ENCODE results near the gene WFDC8. TPM values are rescaled to one million over a fixed set of nuclear protein-coding genes. Genes with fewer than 3 reads are reported as not detected.
A peak's percentile ranks its signal among the peaks of the same experiment; 100 is the strongest.

Gene WFDC8
- total RNA-seq (not detected), polyA plus RNA-seq (not detected)

DNA sequence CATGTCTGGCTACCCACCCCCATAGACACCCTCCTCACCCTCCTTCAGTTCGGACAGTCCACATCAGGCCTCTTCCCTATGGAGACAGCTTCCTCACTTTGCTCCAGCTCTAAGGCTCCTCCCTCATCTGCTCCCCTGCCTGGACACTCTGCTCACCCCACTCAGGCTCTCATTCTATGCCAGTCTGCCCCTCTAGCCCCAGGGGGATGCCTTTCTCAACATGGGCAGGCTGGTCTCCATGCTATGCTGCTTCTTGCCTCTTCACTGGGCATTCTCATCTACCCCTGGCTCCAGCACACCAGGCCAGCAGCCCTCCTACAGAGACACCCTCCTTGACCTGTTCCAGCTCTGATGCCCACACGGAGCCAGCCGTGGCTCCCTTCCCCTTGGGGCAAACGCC lies at the start of gene WFDC8:
TSS of gene WFDC8 (minus strand) at position 101 of the 400 bp plus-strand sequence. CDS start at position 64, 37 bp downstream.
- no peaks in the 10 kb centered on the region for H3K9me3 Mint-ChIP-seq
- DNase-seq, result no peak
- no peaks in the 10 kb centered on the region for H3K36me3 Mint-ChIP-seq
- H3K27ac Mint-ChIP-seq, result no peak within 1 kb of the TSS
- peaks cover 12% of the 10 kb centered on the region for H3K27me3 ChIP-seq (ENCODE audit: control insufficient read depth, insufficient read depth, low read length)
- H3K36me3 ChIP-seq (ENCODE audit: control insufficient read depth, insufficient read depth, low read length), result no peaks in the 10 kb centered on the region
- H3K27ac ChIP-seq (ENCODE audit: insufficient read depth, low read length, poor library complexity, severe bottlenecking), result no peak within 1 kb of the TSS
- H3K27me3 Mint-ChIP-seq, result peaks cover 40% of the 10 kb centered on the region
- H3K9me3 ChIP-seq (ENCODE audit: control insufficient read depth in 2 of 2, low read length in 2 of 2), result no peaks in the 10 kb centered on the region
- H3K4me3 Mint-ChIP-seq, result no peak within 1 kb of the TSS
- no peaks in the 10 kb centered on the region for H3K4me1 Mint-ChIP-seq
- no peaks in the 10 kb centered on the region for H3K4me1 ChIP-seq (ENCODE audit: control insufficient read depth, insufficient read depth, low read length, poor library complexity, severe bottlenecking)
- no peak within 1 kb of the TSS for H3K4me3 ChIP-seq (ENCODE audit: low read depth, low read length)
- ATAC-seq (ENCODE audit: low read depth in 2 of 2), result no peak

DNA sequence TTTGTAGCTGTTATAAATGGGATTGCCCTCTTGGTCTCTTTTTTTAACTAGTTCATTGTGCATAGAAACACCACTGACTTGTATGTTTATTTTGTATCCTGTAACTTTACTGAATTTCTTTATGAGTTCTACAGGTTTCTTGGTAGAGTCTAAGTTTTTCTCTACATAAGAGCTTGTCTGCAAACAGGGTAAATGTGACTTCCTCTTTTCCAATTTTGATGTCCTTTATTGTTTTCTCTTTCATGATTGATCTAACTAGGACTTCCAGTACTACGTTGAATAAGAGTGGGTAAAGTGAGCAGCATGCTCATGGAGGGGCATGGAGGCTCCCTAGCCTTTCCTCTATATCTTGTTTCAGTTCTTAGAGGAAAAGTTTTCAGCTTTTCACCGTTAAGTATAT lies 47.5 kb upstream of the WFDC8 start:
- ATAC-seq (ENCODE audit: low read depth in 2 of 2) (no peak), DNase-seq (no peak)
- Histone ChIP-seq H3K4me1 (ENCODE audit: control insufficient read depth, insufficient read depth, low read length, poor library complexity, severe bottlenecking) (no peaks in the 10 kb centered on the region), H3K36me3 (ENCODE audit: control insufficient read depth, insufficient read depth, low read length) (no peaks in the 10 kb centered on the region), H3K4me3 (ENCODE audit: low read depth, low read length) (no peak overlapping the region), H3K27ac (ENCODE audit: insufficient read depth, low read length, poor library complexity, severe bottlenecking) (no peak overlapping the region), H3K9me3 (ENCODE audit: control insufficient read depth in 2 of 2, low read length in 2 of 2) (no peaks in the 10 kb centered on the region), H3K27me3 (ENCODE audit: control insufficient read depth, insufficient read depth, low read length) (peaks cover 15% of the 10 kb centered on the region)
- peaks cover 21% of the 10 kb centered on the region for H3K27me3 Mint-ChIP-seq
- H3K9me3 Mint-ChIP-seq, result peaks cover 0 to 8% (median 2%) of the 10 kb centered on the region in 7 donors
- no peak overlapping the region for H3K4me3 Mint-ChIP-seq
- H3K36me3 Mint-ChIP-seq, result no peaks in the 10 kb centered on the region
- no peak overlapping the region for H3K27ac Mint-ChIP-seq
- H3K4me1 Mint-ChIP-seq, result peaks cover 0 to 2% (median 0%) of the 10 kb centered on the region in 4 donors

DNA sequence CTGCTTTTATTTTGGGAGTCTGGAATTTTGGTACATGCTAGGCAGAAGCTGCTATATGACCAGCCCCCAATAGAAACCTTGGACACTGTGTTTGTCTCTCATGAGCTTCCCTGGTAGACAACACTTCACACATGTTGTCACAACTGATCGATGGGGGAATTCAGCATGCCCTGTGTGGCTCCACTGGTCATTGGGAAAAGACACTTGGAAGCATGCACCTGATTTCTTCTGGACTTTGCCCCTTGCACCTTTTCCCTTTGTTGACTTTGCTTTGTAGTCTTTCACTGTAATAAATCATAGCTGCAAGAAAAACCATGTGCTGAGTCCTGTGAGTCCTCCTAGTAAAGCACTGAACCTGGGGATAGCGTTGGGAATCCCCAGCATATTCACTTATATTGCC lies 42.5 kb upstream of the WFDC8 start:
- no peak overlapping the region for H3K4me3 Mint-ChIP-seq
- peaks cover 9% of the 10 kb centered on the region for H3K27me3 Mint-ChIP-seq
- peaks cover 0 to 8% (median 2%) of the 10 kb centered on the region in 7 donors for H3K9me3 Mint-ChIP-seq
- H3K4me3 ChIP-seq (ENCODE audit: low read depth, low read length), result no peak overlapping the region
- H3K9me3 ChIP-seq (ENCODE audit: control insufficient read depth in 2 of 2, low read length in 2 of 2), result no peaks in the 10 kb centered on the region
- H3K27me3 ChIP-seq (ENCODE audit: control insufficient read depth, insufficient read depth, low read length), result peaks cover 6% of the 10 kb centered on the region
- H3K4me1 ChIP-seq (ENCODE audit: control insufficient read depth, insufficient read depth, low read length, poor library complexity, severe bottlenecking), result no peaks in the 10 kb centered on the region
- no peaks in the 10 kb centered on the region for H3K4me1 Mint-ChIP-seq
- no peaks in the 10 kb centered on the region for H3K36me3 Mint-ChIP-seq
- DNase-seq (no peak), ATAC-seq (ENCODE audit: low read depth in 2 of 2) (no peak)
- H3K36me3 ChIP-seq (ENCODE audit: control insufficient read depth, insufficient read depth, low read length), result no peaks in the 10 kb centered on the region
- no peak overlapping the region for H3K27ac Mint-ChIP-seq
- no peak overlapping the region for H3K27ac ChIP-seq (ENCODE audit: insufficient read depth, low read length, poor library complexity, severe bottlenecking)

DNA sequence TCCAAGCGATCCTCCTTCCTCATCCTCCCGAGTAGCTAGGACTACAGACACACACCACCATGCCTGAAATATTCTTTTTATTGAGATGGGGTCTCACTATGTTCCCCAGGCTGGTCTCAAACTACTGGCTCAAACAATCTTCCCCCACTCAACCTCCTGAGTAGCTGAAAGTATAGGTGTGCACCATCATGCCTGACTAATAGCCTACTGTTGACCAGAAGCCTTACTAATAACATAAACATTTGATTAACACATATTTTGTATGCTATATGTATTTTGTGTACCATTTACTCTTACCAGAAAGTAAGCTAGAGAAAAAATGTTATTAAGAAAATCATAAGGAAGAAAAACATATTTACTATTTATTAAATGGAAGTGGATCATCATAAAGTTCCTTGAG lies 38.5 kb upstream of the WFDC8 start:
- no peaks in the 10 kb centered on the region for H3K9me3 Mint-ChIP-seq
- Histone ChIP-seq H3K36me3 (ENCODE audit: control insufficient read depth, insufficient read depth, low read length) (no peaks in the 10 kb centered on the region), H3K9me3 (ENCODE audit: control insufficient read depth in 2 of 2, low read length in 2 of 2) (no peaks in the 10 kb centered on the region), H3K27ac (ENCODE audit: insufficient read depth, low read length, poor library complexity, severe bottlenecking) (no peak overlapping the region), H3K4me1 (ENCODE audit: control insufficient read depth, insufficient read depth, low read length, poor library complexity, severe bottlenecking) (no peaks in the 10 kb centered on the region), H3K4me3 (ENCODE audit: low read depth, low read length) (no peak overlapping the region), H3K27me3 (ENCODE audit: control insufficient read depth, insufficient read depth, low read length) (peaks cover 3% of the 10 kb centered on the region)
- DNase-seq, result no peak
- no peak overlapping the region for H3K4me3 Mint-ChIP-seq
- no peaks in the 10 kb centered on the region for H3K36me3 Mint-ChIP-seq
- no peaks in the 10 kb centered on the region for H3K4me1 Mint-ChIP-seq
- ATAC-seq (ENCODE audit: low read depth in 2 of 2), result no peak
- H3K27ac Mint-ChIP-seq, result no peak overlapping the region
- H3K27me3 Mint-ChIP-seq, result no peaks in the 10 kb centered on the region

DNA sequence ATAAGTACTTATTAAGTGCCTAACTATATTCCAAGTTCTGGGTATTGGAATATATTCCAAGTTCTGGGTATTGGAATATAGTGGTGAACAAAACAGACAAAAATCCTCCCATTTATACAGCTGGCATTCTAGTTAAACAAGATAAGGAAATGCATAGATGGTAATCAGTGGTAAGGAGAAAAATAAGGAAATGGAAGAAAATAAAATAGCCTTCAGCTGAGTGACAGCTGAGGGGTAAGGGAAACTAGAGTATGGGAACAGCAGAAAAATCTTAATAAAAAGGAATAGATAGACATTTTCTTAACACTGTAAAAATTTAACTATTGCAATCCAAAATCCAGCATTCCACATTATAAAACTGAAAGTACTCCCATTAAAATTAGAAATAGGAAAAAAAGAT lies 33.2 kb upstream of the WFDC8 start:
- DNase-seq (no peak), ATAC-seq (ENCODE audit: low read depth in 2 of 2) (no peak)
- H3K9me3 ChIP-seq (ENCODE audit: control insufficient read depth in 2 of 2, low read length in 2 of 2), result peaks cover 0 to 3% of the 10 kb centered on the region in 2 experiments
- Mint-ChIP-seq H3K4me3 (no peak overlapping the region), H3K9me3 (peaks cover 0 to 9% (median 4%) of the 10 kb centered on the region in 7 donors), H3K27me3 (peaks cover 16% of the 10 kb centered on the region), H3K27ac (no peak overlapping the region), H3K4me1 (peaks cover 0 to 3% (median 0%) of the 10 kb centered on the region in 4 donors), H3K36me3 (peaks cover 4% of the 10 kb centered on the region)
- H3K27me3 ChIP-seq (ENCODE audit: control insufficient read depth, insufficient read depth, low read length), result peaks cover 5% of the 10 kb centered on the region
- H3K4me3 ChIP-seq (ENCODE audit: low read depth, low read length), result no peak overlapping the region
- H3K36me3 ChIP-seq (ENCODE audit: control insufficient read depth, insufficient read depth, low read length), result no peaks in the 10 kb centered on the region
- H3K4me1 ChIP-seq (ENCODE audit: control insufficient read depth, insufficient read depth, low read length, poor library complexity, severe bottlenecking), result no peaks in the 10 kb centered on the region
- H3K27ac ChIP-seq (ENCODE audit: insufficient read depth, low read length, poor library complexity, severe bottlenecking), result no peak overlapping the region

DNA sequence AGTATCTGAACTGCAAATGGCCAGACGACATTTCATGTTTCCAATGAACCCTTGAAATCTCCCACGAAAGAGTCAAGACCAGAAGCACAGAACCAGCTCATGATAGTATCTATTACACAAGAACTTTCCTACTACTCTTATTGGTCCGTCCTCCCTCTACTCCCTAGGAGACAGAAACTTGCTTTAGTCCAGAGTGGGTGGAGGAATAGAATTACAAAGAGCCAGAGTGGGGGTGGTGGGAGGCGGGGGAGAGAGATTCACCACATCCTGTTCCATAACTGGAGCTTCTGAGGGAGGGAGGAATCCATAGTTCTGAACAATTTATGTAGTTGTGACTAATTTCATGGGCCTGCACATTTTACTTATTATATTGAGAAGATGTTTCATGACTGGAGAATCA lies 32.0 kb upstream of the WFDC8 start:
- Histone ChIP-seq H3K27ac (ENCODE audit: insufficient read depth, low read length, poor library complexity, severe bottlenecking) (no peak overlapping the region), H3K9me3 (ENCODE audit: control insufficient read depth in 2 of 2, low read length in 2 of 2) (peaks cover 0 to 7% of the 10 kb centered on the region in 2 experiments), H3K4me3 (ENCODE audit: low read depth, low read length) (no peak overlapping the region), H3K27me3 (ENCODE audit: control insufficient read depth, insufficient read depth, low read length) (peaks cover 5% of the 10 kb centered on the region), H3K36me3 (ENCODE audit: control insufficient read depth, insufficient read depth, low read length) (no peaks in the 10 kb centered on the region), H3K4me1 (ENCODE audit: control insufficient read depth, insufficient read depth, low read length, poor library complexity, severe bottlenecking) (no peaks in the 10 kb centered on the region)
- peak in 1 of 3 donors; percentile 7 for DNase-seq
- H3K4me3 Mint-ChIP-seq, result no peak overlapping the region
- H3K27me3 Mint-ChIP-seq, result peaks cover 26% of the 10 kb centered on the region
- ATAC-seq (ENCODE audit: low read depth in 2 of 2), result no peak
- no peak overlapping the region for H3K27ac Mint-ChIP-seq
- H3K4me1 Mint-ChIP-seq, result peaks cover 0 to 3% (median 0%) of the 10 kb centered on the region in 4 donors
- peaks cover 8% of the 10 kb centered on the region for H3K36me3 Mint-ChIP-seq
- peaks cover 0 to 14% (median 8%) of the 10 kb centered on the region in 7 donors for H3K9me3 Mint-ChIP-seq

DNA sequence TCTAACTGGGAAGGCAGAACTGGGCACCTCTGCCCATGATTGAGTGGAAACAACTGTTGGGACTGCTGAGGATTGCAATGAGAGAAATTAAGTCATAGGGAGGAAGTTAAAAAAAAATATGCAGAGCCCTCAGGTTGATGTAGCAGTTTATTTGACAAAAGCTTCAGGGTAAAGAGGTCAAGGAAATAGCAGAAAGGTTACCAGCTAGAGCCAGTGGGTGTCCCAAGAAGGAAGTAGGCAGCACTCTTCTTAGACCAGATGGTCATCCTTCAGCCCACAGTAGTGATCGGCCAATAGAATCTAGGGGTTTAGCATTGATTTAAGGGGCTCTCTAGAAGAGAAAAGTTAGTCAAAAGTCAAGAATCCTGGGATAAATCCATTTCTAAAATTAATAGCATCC lies 28.7 kb upstream of the WFDC8 start:
- no peak overlapping the region for H3K4me3 Mint-ChIP-seq
- H3K27ac Mint-ChIP-seq, result no peak overlapping the region
- peaks cover 8% of the 10 kb centered on the region for H3K36me3 Mint-ChIP-seq
- Histone ChIP-seq H3K36me3 (ENCODE audit: control insufficient read depth, insufficient read depth, low read length) (no peaks in the 10 kb centered on the region), H3K27ac (ENCODE audit: insufficient read depth, low read length, poor library complexity, severe bottlenecking) (no peak overlapping the region), H3K4me3 (ENCODE audit: low read depth, low read length) (no peak overlapping the region), H3K4me1 (ENCODE audit: control insufficient read depth, insufficient read depth, low read length, poor library complexity, severe bottlenecking) (no peaks in the 10 kb centered on the region), H3K27me3 (ENCODE audit: control insufficient read depth, insufficient read depth, low read length) (peaks cover 2% of the 10 kb centered on the region), H3K9me3 (ENCODE audit: control insufficient read depth in 2 of 2, low read length in 2 of 2) (peaks cover 0 to 12% of the 10 kb centered on the region in 2 experiments)
- H3K9me3 Mint-ChIP-seq, result peaks cover 0 to 26% (median 8%) of the 10 kb centered on the region in 7 donors
- H3K27me3 Mint-ChIP-seq, result peaks cover 41% of the 10 kb centered on the region
- ATAC-seq (ENCODE audit: low read depth in 2 of 2), result no peak
- no peak for DNase-seq
- H3K4me1 Mint-ChIP-seq, result peaks cover 0 to 3% (median 0%) of the 10 kb centered on the region in 4 donors

DNA sequence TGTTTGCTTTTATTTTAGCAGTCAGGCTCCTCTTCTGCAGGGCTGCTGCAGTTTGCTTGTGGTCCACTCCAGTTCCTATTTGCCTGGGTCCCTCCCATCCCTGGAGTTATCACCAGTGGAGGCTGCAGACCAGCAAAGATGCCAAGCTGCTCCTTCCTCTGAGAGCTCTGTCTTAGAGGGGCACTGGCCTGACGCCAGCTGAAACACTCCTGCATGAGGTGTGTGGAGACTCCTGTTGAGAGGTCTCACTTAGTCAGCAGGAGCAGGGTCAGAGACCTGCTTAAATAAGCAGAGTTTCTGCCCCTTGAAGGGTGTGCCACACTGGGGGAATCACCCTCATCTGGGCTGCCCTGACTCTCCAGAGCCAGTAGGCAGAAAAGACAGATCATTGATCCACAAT lies 16.2 kb upstream of the WFDC8 start:
- Mint-ChIP-seq H3K36me3 (no peaks in the 10 kb centered on the region), H3K9me3 (peaks cover 0 to 2% (median 0%) of the 10 kb centered on the region in 7 donors), H3K4me3 (no peak overlapping the region), H3K4me1 (no peaks in the 10 kb centered on the region), H3K27me3 (peaks cover 26% of the 10 kb centered on the region), H3K27ac (no peak overlapping the region)
- Histone ChIP-seq H3K4me1 (ENCODE audit: control insufficient read depth, insufficient read depth, low read length, poor library complexity, severe bottlenecking) (no peaks in the 10 kb centered on the region), H3K27ac (ENCODE audit: insufficient read depth, low read length, poor library complexity, severe bottlenecking) (no peak overlapping the region), H3K9me3 (ENCODE audit: control insufficient read depth in 2 of 2, low read length in 2 of 2) (no peaks in the 10 kb centered on the region), H3K27me3 (ENCODE audit: control insufficient read depth, insufficient read depth, low read length) (peaks cover 5% of the 10 kb centered on the region), H3K36me3 (ENCODE audit: control insufficient read depth, insufficient read depth, low read length) (no peaks in the 10 kb centered on the region), H3K4me3 (ENCODE audit: low read depth, low read length) (no peak overlapping the region)
- ATAC-seq (ENCODE audit: low read depth in 2 of 2) (no peak), DNase-seq (no peak)
